Caco-2 (cell line): Measurements from ENCODE around the gene ARFGAP1. TPM values are rescaled to one million over a fixed set of nuclear protein-coding genes. Genes with fewer than 3 reads are reported as not detected.

ENCODE experiments used
- BruUV-seq: library from RNA; stranded (reverse); fragments of 400-500 nt; replicated peaks from 2 replicates; lab custom pipeline; 2021; lab: Mats Ljungman, UMichigan
- CTCF ChIA-PET: fragments of 300-600 bp; sonication (Branson Sonifier 250); formaldehyde crosslinking; loops from one replicate; lab custom pipeline; 2022; ENCODE audit warnings: antibody characterized with exemption; lab: Charles Lee
- POLR2A ChIA-PET: fragments of 300-600 bp; sonication (Branson Sonifier 250); formaldehyde crosslinking; loops from one replicate; lab custom pipeline; 2022; ENCODE audit warnings: antibody characterized with exemption; lab: Charles Lee
- DNase-seq, 2 experiments: peaks; one replicate each; pipeline versions ENCODE4 v3.0.0 to v3.0.0-alpha.2; 2020 to 2022
- H3K27me3 ChIP-seq: replicated peaks from 2 replicates; pipeline ENCODE4 v1.6.0; 2011; ENCODE audit warnings: low read length; ENCODE audit not compliant: control insufficient read depth, insufficient read depth
- H3K36me3 ChIP-seq: 2 replicates; pipeline ENCODE4 v1.5.1; 2011; ENCODE audit warnings: low read length; ENCODE audit not compliant: control insufficient read depth, insufficient read depth
- H3K4me1 ChIP-seq: fragments of 250-450 bp; sonication (Bioruptor Pico); 2 replicates; pipeline ENCODE4 v1.5.1; 2020; ENCODE audit warnings: mild to moderate bottlenecking
- H3K4me3 ChIP-seq: 2 replicates; pipeline ENCODE4 v1.5.1; 2011; ENCODE audit warnings: low read depth, mild to moderate bottlenecking, control low read depth, low read length
- H3K9me3 ChIP-seq: fragments of 250-450 bp; sonication (Bioruptor Pico); 2 replicates; pipeline ENCODE4 v1.5.1; 2020; ENCODE audit warnings: mild to moderate bottlenecking, moderate library complexity
- H3K27ac Mint-ChIP-seq: one replicate; pipeline ENCODE4 v1.8.0; 2022; ENCODE audit warnings: mixed read lengths; ENCODE audit not compliant: unreplicated experiment
- H3K27me3 Mint-ChIP-seq: one replicate; pipeline ENCODE4 v1.8.0; 2022; ENCODE audit warnings: mixed read lengths; ENCODE audit not compliant: insufficient read depth, unreplicated experiment
- H3K36me3 Mint-ChIP-seq: one replicate; pipeline ENCODE4 v1.8.0; 2022; ENCODE audit warnings: mild to moderate bottlenecking, mixed read lengths; ENCODE audit not compliant: insufficient read depth, unreplicated experiment
- H3K4me1 Mint-ChIP-seq: one replicate; pipeline ENCODE4 v1.8.0; 2022; ENCODE audit warnings: low read depth, mixed read lengths; ENCODE audit not compliant: unreplicated experiment
- H3K4me3 Mint-ChIP-seq: one replicate; pipeline ENCODE4 v1.8.0; 2022; ENCODE audit warnings: mild to moderate bottlenecking, moderate library complexity, mixed read lengths; ENCODE audit not compliant: unreplicated experiment
- H3K9me3 Mint-ChIP-seq: one replicate; pipeline ENCODE4 v1.8.0; 2022; ENCODE audit warnings: mixed read lengths; ENCODE audit not compliant: unreplicated experiment
- CTCF ChIP-seq, 2 experiments: fragments of 200-600 bp in 1 of 2; IDR thresholded peaks; 1 replicate in 1 of 2; 2 replicates in 1 of 2; pipeline versions ENCODE4 v1.5.1 to v1.8.0; 2011 to 2022; ENCODE audit warnings: antibody characterized with exemption in 1 of 2, control low read depth in 1 of 2, inconsistent platforms in 1 of 2, low read depth in 1 of 2, low read length in 1 of 2, mild to moderate bottlenecking in 1 of 2, moderate library complexity in 1 of 2; ENCODE audit not compliant: insufficient read depth in 1 of 2, severe bottlenecking in 1 of 2, unreplicated experiment in 1 of 2
- intact Hi-C: fragments of 100-400 bp; cut with micrococcal nuclease; formaldehyde crosslinking; loops from one replicate; pipeline ENCODE4 v1.10.0; 2022; ENCODE audit not compliant: unreplicated experiment
- total RNA-seq: library from RNA; stranded (reverse); gene quantifications from 2 replicates; pipeline ENCODE4 v1.2.3, GENCODE V29; 2022

The ARFGAP1 gene
- total RNA-seq, 1 experiment from 2014 or later = 275 TPM

- no peaks in the 10 kb centered on the region for H3K36me3 Mint-ChIP-seq
- CTCF ChIA-PET = interaction anchor here (0.6 to 4.7 kb wide), 26 partner anchors 8 to 337 kb away, joined by 3 to 135 read pairs (median 4); partner anchors contain the start of gene ARFGAP1
- Histone ChIP-seq H3K36me3 (no peaks in the 10 kb centered on the region), H3K27me3 (peaks cover 1% of the 10 kb centered on the region; the same call in 1 of the 2 replicates), H3K4me1 (no peaks in the 10 kb centered on the region), H3K4me3 (no peak overlapping the region), H3K9me3 (no peaks in the 10 kb centered on the region)
- H3K9me3 Mint-ChIP-seq = no peaks in the 10 kb centered on the region
- no peaks in the 10 kb centered on the region for H3K4me1 Mint-ChIP-seq
- H3K4me3 Mint-ChIP-seq = no peak overlapping the region
- peak; percentile 99 to 100 for TF ChIP-seq CTCF (IDR thresholded peaks at IDR 0.05; ENCODE audit: insufficient read depth in 1 of 2, low read depth in 1 of 2, low read length in 1 of 2, severe bottlenecking in 1 of 2, unreplicated experiment in 1 of 2)
- H3K27me3 Mint-ChIP-seq = peaks cover 3% of the 10 kb centered on the region
- peak; percentile 79 to 84 for DNase-seq
- intact Hi-C loops = loop anchor here (1.0 to 10.0 kb wide), 2 partner anchors 72 to 175 kb away; no protein-coding TSS in a partner anchor
- H3K27ac Mint-ChIP-seq = no peak overlapping the region
- POLR2A ChIA-PET = interaction anchor here (0.5 kb wide), 1 partner anchor 12 kb away, joined by 3 read pairs; no protein-coding TSS in a partner anchor
- BruUV-seq = no TSS peak
Observed at GRCh38 chr20:63309261-63310071, 36.9 kb downstream of the ARFGAP1 start.

GRCh38 chr20:63310265-63310991 lies 37.8 kb downstream of the ARFGAP1 start:
- H3K27me3 ChIP-seq = peaks cover 1% of the 10 kb centered on the region; the same call in 1 of the 2 replicates

More at GRCh38 chr20:63310265-63310991, 37.8 kb downstream of the ARFGAP1 start:
- H3K36me3 Mint-ChIP-seq = no peaks in the 10 kb centered on the region
- POLR2A ChIA-PET = no interaction called here
- no peaks in the 10 kb centered on the region for H3K36me3 ChIP-seq
- no peaks in the 10 kb centered on the region for H3K4me1 ChIP-seq
- no peak overlapping the region for H3K27ac Mint-ChIP-seq
- no peaks in the 10 kb centered on the region for H3K4me1 Mint-ChIP-seq
- CTCF ChIA-PET = interaction anchor here (0.6 to 4.7 kb wide), 19 partner anchors 9 to 186 kb away, joined by 3 to 135 read pairs (median 6); partner anchors contain the start of gene ARFGAP1
- no peak overlapping the region for H3K4me3 ChIP-seq
- no peak for DNase-seq
- H3K9me3 ChIP-seq = no peaks in the 10 kb centered on the region
- intact Hi-C loops = no loop called here
- H3K27me3 Mint-ChIP-seq = peaks cover 3% of the 10 kb centered on the region
- H3K9me3 Mint-ChIP-seq = no peaks in the 10 kb centered on the region
- no TSS peak for BruUV-seq
- TF ChIP-seq CTCF (IDR thresholded peaks at IDR 0.05; ENCODE audit: insufficient read depth in 1 of 2, low read depth in 1 of 2, low read length in 1 of 2, severe bottlenecking in 1 of 2, unreplicated experiment in 1 of 2) = no peak
- no peak overlapping the region for H3K4me3 Mint-ChIP-seq
